Kidney (tissue), 14 donors: ENCODE data around the gene TSC22D3. TPM values are rescaled to one million over a fixed set of nuclear protein-coding genes. Genes with fewer than 3 reads are reported as not detected.
A peak's percentile ranks its signal among the peaks of the same experiment; 100 is the strongest.

Experiments used
- DNase-seq, 5 donors: peaks; one replicate each; pipeline ENCODE4 v3.0.0-alpha.2; 2013 to 2020
- FAIRE-seq: peaks from 2 replicates; lab custom pipeline; 2012; peaks lifted over from hg19 to GRCh38; lab: Jason Lieb, UNC
- H3K27ac ChIP-seq, 2 donors: one replicate each; pipeline ENCODE4 v1.7.0; 2013; ENCODE audit warnings: low read depth in 2 of 2, low read length in 2 of 2, inconsistent platforms in 1 of 2
- H3K27me3 ChIP-seq: one replicate; pipeline ENCODE4 v1.7.1; 2013; ENCODE audit warnings: low read length, inconsistent platforms; ENCODE audit not compliant: control insufficient read depth, insufficient read depth
- H3K36me3 ChIP-seq, 3 donors: one replicate each; pipeline versions ENCODE4 v1.7.0 to v1.7.1; 2013; ENCODE audit warnings: low read length in 3 of 3, control low read depth in 1 of 3, inconsistent platforms in 1 of 3; ENCODE audit not compliant: insufficient read depth in 3 of 3, control insufficient read depth in 2 of 3
- H3K4me1 ChIP-seq, 3 donors: one replicate each; pipeline versions ENCODE4 v1.7.0 to v1.7.1; 2013; ENCODE audit warnings: low read length in 3 of 3, inconsistent platforms in 1 of 3, low read depth in 1 of 3; ENCODE audit not compliant: control insufficient read depth in 2 of 3, insufficient read depth in 2 of 3
- H3K4me3 ChIP-seq, 3 donors: one replicate each; pipeline versions ENCODE4 v1.7.0 to v1.8.1; 2013; ENCODE audit warnings: low read length in 3 of 3, control low read depth in 1 of 3, inconsistent platforms in 1 of 3
- H3K9ac ChIP-seq, 3 donors: one replicate each; pipeline versions ENCODE4 v1.7.0 to v1.7.1; 2013; ENCODE audit warnings: low read length in 3 of 3, control low read depth in 1 of 3, inconsistent platforms in 1 of 3
- H3K9me3 ChIP-seq, 3 donors: one replicate each; pipeline versions ENCODE4 v1.7.0 to v1.7.1; 2013; ENCODE audit warnings: low read length in 3 of 3, control low read depth in 1 of 3, inconsistent platforms in 1 of 3; ENCODE audit not compliant: control insufficient read depth in 2 of 3, insufficient read depth in 1 of 3
- intact Hi-C: fragments of 100-400 bp; cut with DNase I; formaldehyde crosslinking; loops from one replicate; pipeline ENCODE4 v1.11.1; 2022
- polyA plus RNA-seq: library from polyadenylated mRNA; stranded (reverse); fragments of 350-450 nt; fragmentation: Illumina TruSeq; extraction: RNeasy Lipid Tissue Mini Kit (QIAGEN cat#74804); gene quantifications from one replicate; pipeline ENCODE4 v1.2.3, GENCODE V29; 2014; ENCODE audit warnings: low read depth, low replicate concordance; ENCODE audit not compliant: insufficient read depth
- total RNA-seq: library from RNA; stranded (reverse); fragmentation: NEBNext Ultra II Directional; extraction: Animal tissue kit (Norgen Biotek cat#: 25700); gene quantifications from one replicate; pipeline ENCODE4 v1.2.1, GENCODE V29; 2021
- TF ChIP-seq, protein P1 (sequence below): IDR thresholded peaks from 3 replicates; pipeline ENCODE4 v1.5.1; 2012; ENCODE audit warnings: mild to moderate bottlenecking, moderate library complexity, borderline replicate concordance; ENCODE audit not compliant: insufficient read depth; ENCODE audit errors: extremely low read depth
- donor health status: control.
- donor health status: control.
- donor health status: control.
- donor health status: control.
- donor health status: control.
- donor health status: DM: yes; HTN: yes; CAD: no.
- donor health status: Normal renal cell carcinoma (clear cell type).

Gene TSC22D3
- total and polyA plus RNA-seq, 2 donors from 2014 or later: 160 to 320 TPM

DNA sequence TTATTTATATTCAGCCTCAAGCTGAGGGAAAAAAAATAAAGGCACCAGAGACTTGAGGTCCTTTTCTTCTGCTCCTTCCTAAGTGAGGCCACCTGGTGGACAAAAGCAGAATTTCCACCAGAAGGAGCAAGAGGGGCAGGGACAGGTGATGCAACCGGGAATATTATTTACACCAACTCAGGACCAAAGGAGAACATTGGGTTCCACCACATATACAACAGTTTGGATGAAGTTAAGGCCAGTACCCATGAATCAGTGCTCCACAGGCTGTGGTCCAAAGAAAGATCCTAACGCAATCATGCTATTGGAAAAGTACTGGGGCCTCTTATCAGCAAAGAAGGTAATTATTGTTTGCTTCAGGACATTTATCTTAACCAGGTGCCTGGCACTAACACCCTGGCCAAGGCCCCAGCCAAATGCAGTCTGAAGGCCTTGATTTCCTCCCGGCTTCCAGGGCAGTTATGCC is 57.4 kb downstream of the TSC22D3 start:
- Histone ChIP-seq H3K4me1 (peaks cover 0 to 18% (median 17%) of the 10 kb centered on the region in 3 donors), H3K27ac (no peak overlapping the region), H3K36me3 (peaks cover 0 to 19% (median 12%) of the 10 kb centered on the region in 3 donors), H3K4me3 (no peak overlapping the region), H3K9ac (no peak overlapping the region), H3K9me3 (no peaks in the 10 kb centered on the region), H3K27me3 (peaks cover 2% of the 10 kb centered on the region)
- intact Hi-C loops: no loop called here
- peak; percentile 94 for FAIRE-seq
- TF ChIP-seq, protein P1, sequence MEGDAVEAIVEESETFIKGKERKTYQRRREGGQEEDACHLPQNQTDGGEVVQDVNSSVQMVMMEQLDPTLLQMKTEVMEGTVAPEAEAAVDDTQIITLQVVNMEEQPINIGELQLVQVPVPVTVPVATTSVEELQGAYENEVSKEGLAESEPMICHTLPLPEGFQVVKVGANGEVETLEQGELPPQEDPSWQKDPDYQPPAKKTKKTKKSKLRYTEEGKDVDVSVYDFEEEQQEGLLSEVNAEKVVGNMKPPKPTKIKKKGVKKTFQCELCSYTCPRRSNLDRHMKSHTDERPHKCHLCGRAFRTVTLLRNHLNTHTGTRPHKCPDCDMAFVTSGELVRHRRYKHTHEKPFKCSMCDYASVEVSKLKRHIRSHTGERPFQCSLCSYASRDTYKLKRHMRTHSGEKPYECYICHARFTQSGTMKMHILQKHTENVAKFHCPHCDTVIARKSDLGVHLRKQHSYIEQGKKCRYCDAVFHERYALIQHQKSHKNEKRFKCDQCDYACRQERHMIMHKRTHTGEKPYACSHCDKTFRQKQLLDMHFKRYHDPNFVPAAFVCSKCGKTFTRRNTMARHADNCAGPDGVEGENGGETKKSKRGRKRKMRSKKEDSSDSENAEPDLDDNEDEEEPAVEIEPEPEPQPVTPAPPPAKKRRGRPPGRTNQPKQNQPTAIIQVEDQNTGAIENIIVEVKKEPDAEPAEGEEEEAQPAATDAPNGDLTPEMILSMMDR: peak; percentile 75
- DNase-seq: peak in 4 of 5 donors; percentile 74 to 86 (median 78)

DNA sequence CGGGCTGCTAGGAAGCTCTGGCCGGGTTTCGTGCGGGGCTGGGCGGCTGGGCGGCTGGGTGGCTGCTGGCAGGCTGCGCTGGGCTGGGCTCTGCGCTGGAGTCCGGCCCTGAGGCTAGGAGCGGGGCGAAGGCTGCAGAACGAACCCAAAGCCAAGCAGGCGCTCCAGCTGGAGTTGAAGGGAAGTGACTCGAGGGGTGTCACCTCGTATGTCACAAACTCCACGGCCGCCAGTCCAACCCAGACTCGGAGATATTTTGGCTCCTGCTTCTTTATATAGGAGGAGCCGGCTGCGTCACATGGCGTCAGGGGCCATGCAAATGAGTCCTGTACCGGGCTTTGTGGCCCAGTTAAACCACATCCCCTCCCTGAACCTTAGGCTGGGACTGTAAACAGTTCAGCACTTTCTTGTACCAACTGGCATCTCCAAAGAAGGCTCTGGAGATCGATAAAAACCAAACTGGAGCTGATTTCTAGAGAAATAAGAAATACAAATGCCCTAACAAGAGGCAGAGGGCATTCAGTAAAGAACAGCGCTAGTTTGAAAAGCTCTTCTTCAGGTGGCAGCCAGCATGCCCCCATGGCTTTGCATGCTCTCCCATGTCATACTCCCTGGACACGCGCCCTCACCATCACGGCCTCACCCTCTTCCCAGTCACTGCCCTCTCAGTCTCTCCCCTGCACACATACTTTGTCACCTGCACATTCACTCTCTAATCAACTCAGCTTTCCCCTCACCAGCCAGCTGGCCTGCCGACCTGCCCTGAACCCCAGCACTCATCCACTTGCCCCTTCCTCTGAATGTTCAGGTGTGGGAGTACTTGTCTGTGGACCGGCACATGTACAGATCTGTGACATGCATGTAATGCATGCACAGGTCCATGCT is 58.5 kb downstream of the TSC22D3 start:
- H3K27ac ChIP-seq: peak overlapping the region; percentile 94 to 96
- H3K9ac ChIP-seq: peak overlapping the region; percentile 0 to 93 (median 85)
- DNase-seq: peak; percentile 69 to 96 (median 78)
- no peaks in the 10 kb centered on the region for H3K9me3 ChIP-seq
- H3K36me3 ChIP-seq: peaks cover 0 to 19% (median 12%) of the 10 kb centered on the region in 3 donors
- intact Hi-C loops: no loop called here
- peak; percentile 75 for FAIRE-seq
- TF ChIP-seq, protein P1: no peak
- H3K4me3 ChIP-seq: peak overlapping the region; percentile 62 to 89 (median 74)
- H3K4me1 ChIP-seq: peaks cover 0 to 19% (median 15%) of the 10 kb centered on the region in 3 donors
- H3K27me3 ChIP-seq: peaks cover 2% of the 10 kb centered on the region

DNA sequence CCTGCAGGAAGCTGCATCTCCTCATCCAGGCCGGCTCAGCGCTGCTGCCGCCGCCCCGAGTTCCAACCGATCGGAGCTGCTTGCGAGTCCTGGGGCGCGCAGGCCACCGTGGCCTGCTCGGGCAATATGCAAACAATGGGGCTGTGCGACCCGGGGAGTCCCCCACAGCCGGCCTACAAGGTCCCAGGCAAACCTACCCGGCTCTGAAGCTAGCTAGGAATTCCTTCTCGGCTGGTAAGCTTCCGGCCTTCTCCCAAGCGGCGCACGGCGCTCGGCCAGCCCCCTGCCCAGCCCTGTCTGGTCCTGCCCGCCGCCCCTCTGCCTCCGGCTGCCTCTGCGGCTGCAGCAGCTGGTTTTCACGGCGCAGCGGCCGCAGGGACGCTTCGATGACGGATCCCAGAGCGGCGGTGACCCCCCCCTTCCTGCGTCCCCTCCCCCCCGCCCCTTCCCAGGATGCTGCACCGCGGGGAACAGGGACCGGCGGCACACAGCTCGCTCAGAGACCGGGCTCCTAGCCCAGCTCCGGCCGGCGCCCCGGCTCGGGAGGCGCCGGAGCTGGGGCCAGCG is 59.4 kb downstream of the TSC22D3 start:
- FAIRE-seq (no peak), DNase-seq (peak; percentile 43 to 82 (median 66))
- Histone ChIP-seq H3K27ac (peak overlapping the region; percentile 94 to 96), H3K4me1 (peaks cover 0 to 19% (median 15%) of the 10 kb centered on the region in 3 donors), H3K27me3 (peaks cover 2% of the 10 kb centered on the region), H3K9me3 (no peaks in the 10 kb centered on the region), H3K4me3 (peak overlapping the region; percentile 78 to 97 (median 89)), H3K36me3 (peaks cover 0 to 19% (median 12%) of the 10 kb centered on the region in 3 donors), H3K9ac (peak overlapping the region; percentile 71 to 93 (median 85))
- intact Hi-C loops: no loop called here
- TF ChIP-seq, protein P1: no peak
